SH-SY5Y (cell line): Measurements from ENCODE around the gene BABAM2.

Experiments
- GATA2 ChIP-seq: IDR thresholded peaks from 2 replicates; pipeline ENCODE4 v1.6.1; 2011; ENCODE audit warnings: mild to moderate bottlenecking, low read depth, low read length
- GATA3 ChIP-seq: IDR thresholded peaks from 2 replicates; pipeline ENCODE4 v1.6.1; 2011; ENCODE audit warnings: low read depth, mild to moderate bottlenecking, low read length, moderate library complexity

DNA sequence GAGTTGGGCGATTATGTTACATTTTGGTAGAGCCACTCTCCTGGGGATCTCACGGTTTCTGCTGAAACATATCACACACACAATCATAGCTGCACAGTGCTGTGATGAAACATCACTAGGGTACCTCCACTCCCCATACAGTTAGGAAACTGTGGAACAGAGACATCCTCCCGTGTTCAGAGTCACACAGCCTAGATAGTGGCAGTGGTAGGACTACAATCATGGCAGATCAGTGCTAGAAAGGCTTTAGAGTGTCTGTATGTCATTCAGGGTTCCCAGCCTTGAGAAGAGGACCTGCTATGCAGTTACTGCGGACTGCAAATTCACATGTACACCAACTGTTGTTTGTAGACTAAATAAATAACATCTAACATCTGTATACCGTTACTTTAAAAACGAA, 291.8 kb downstream of the BABAM2 start:
- no peak for TF ChIP-seq GATA3
- no peak for TF ChIP-seq GATA2
